Measurements from ENCODE around the gene FRMD8.
A peak's percentile ranks its signal among the peaks of the same experiment; 100 is the strongest.

FRMD8 gene

GRCh38 chr11:65414776-65415498 is 28.5 kb downstream of the FRMD8 start:
- DNase-seq (ENCODE audit: low spot score): no peak

DNA sequence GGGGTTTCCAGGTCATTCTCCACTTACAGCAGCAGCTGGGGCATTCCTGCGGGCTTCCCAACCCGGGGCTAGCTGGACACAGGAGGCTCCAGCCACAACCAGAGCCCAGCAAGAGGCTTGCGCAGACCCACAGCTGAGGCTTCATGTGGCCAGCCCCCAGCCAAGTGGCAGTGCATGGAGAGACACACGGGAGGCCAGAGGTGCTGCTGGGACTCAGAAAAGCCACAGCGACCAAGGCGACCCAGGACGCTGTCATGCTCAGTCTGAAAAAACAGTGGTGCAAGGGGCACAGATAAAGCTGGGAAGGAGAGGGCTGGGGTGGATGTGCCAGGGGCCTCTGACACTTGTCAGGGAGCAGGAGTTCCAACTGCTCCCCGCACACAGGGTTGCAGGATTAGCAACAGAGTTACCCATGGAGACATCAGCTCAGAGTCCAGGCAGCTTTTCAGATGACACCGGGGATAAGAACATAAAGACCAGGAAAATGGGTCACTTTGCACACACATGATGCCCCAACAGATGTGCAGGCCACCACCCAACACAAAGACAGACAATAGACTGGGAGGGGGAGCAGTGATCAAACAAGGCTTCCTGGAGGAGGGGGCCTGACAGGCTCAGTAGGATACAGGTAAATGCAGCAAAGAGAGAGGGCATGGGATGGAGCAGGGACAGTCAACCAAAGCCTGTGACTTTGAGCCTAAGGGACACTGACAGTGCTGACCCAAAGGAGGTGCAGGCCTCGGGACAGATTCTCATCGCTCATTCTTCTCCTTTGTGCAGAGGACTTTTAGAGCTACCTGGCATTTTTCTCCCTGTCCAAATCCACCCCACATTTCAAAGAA is 29.3 kb downstream of the FRMD8 start:
- no peak for DNase-seq (ENCODE audit: low spot score)

DNA sequence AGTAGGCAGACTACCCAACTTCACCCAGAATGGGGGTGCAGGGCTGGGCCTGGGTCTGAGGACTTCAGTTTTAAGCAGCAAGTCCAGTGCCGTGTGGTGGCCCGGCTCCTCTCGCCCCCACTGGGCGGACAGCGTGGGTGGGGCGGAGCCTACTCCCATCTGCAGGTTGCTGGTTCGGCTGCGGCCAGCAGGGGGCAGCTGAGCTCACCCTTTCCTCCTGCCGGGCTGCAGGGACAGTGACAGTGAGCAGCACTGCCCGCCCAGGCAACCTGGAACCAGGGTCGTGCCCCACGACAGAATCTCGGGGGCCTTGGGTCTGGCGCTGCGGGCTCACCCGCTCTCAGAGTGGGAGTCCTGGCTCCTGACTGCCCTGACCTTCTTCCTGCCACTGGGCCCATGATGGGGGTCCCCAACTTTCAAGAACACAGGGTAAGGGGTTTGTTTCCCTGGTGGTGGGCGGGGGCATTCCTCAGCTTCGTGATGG is 29.9 kb downstream of the FRMD8 start:
- peak; percentile 95 for DNase-seq (ENCODE audit: low spot score)

DNA sequence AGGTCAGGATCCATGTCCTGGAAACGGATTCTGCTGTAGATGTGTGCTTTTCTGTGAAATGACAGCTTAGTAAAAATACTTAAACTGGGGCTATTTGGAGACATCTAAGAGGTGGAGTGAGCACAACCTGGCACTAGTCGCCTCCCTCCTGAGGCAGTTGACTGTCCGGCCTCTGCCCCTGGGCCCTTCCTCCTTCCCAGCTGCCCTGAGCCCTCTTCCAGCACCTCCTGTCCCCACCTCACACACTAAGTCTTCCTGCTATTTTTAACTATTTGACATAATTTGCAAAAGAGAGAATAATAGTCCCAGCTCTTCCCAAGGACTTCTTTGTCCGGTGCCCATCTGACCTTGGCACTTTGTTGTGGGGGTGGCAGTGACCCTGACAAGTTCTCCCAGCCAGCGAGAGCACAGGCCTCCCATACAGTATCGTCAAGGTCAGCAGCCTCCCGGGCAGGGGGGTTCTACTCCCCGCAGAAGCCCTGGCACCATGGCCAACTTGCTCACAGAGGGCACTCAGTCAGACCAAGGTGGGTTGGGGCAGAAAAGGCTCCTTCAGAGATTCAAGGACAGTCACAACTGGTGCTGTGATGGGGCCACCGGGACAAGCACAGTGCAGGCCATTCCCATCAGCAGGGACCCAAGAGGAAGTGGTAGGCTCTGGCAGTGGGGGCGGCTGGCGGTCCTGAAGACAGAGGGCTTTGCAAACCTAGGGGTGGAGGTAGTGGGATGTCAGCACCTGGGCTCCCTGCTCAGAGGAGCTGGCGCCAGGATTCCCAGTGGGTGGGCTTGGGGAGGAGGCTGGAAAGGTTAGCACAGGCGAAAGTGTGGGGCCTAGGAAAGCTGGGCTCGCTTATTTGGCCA is 30.6 kb downstream of the FRMD8 start:
- no peak for DNase-seq (ENCODE audit: low spot score)

DNA sequence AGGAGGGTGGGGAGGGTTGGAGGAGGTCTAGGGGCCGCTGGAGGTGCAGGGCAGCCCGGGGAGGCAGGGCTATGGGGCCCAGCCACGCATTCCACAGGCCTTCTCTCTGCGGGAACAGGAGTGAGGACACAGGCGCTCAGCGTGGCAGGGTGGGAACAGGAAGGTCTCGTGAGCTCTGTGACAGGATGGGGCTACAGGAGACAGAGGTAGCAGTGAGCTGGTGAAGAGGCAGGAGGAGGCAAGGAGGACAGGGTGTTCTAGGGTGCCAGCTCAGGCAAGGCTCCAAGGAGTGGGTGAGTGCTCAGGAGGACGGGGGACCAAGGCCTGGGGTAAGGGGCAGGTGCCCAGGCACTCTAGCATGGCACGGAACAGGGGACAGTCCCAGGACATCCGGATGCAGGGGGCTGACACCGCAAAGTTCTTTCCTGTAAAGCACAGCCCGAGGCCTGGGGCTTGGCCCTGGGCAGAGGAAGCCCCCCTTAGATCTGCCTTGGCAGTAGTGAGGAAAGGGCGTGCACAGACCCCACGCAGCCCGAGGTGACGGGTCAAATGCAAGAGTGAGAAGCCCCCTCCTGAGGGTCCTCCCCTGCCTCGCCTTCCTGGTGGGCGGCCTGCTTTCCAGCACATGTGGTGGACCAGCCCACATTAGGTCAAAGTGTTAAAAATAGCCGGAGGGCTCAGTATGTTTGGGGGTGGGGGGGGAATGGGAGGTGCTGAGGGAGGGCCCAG is 31.4 kb downstream of the FRMD8 start:
- peak; percentile 82 for DNase-seq (ENCODE audit: low spot score)

- no peak for DNase-seq (ENCODE audit: low spot score)
Observed at GRCh38 chr11:65418431-65418680, 31.9 kb downstream of the FRMD8 start.

GRCh38 chr11:65418681-65419459 is 32.4 kb downstream of the FRMD8 start:
- DNase-seq (ENCODE audit: low spot score): peak; percentile 90

DNA sequence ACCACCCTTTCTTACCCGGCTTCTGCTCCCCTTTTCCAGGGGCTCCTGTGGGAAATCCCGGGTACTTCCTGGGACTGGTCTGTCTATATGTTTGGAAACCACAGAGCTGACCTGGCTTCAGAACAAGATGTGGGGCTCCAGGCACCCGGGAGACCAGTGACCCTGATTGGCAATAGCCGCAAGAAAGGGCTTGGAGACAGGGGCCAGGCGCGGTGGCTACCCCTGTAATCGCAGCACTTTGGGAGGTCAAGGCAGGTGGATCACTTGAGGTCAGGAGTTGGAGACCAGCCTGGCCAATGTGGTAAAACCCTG is 33.0 kb downstream of the FRMD8 start:
- DNase-seq (ENCODE audit: low spot score): no peak

- peak; percentile 87 for DNase-seq (ENCODE audit: low spot score)
Observed at GRCh38 chr11:65419772-65420481, 33.5 kb downstream of the FRMD8 start.

DNA sequence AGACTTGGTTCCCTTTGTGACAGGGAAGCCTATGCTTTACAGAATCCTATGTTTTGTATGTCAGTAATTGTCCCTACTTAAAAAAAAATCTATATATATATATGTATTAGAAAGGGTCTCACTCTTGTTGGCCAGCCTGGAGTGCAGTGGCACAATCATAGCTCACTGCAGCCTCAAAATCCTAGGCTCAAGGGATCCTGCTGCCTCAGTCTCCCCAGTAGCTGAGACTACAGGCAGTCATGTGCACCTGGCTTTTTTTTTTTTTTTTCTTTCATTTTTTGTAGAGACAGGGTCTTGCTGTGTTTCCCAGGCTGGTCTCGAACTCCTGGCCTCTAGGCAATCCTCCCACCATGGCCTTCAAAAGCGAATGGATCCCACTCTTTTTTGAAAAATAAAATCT is 34.1 kb downstream of the FRMD8 start:
- no peak for DNase-seq (ENCODE audit: low spot score)

- DNase-seq (ENCODE audit: low spot score): peak; percentile 87
Observed at GRCh38 chr11:65420979-65421793, 34.7 kb downstream of the FRMD8 start.

DNA sequence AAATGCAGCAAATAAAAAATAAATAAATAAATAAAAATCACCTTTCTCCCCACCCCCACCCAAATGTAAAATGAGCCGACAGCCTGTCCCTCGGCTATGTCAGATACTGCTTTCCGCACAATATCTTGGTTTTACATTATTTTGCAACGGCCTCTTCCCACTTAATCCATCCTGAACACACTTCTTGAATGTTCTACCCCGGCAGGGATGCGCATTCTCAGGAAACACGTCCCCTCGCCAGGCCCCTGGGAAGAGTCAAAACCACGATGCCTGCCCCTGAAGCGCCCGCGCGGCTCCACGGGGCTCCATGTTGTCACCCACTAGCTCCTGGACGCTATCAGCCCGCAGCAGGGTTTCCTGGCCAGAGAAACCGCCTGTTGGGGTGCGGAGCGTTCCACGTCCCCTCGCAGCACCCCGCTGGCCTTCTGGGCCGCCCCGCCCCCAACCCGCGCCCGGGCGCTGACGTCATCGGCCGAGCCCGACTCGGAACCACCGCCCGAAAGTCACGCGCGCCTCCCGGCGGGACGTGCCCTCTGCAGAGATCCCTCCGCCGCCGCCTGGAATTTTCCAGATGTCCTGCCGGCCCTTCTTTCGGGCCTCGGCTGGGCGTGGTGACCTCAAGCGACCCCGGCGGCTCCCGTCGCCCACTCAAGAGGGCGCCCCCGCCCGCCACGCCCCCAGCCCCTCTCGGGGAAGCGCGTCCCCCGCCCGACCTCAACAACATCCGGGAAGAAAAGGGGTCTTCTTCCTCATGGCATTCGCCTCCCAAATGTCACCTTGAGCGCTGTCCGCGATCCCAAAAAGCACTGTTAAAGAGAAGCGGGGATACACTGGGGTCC is 35.6 kb downstream of the FRMD8 start:
- DNase-seq (ENCODE audit: low spot score): peak; percentile 84

- DNase-seq (ENCODE audit: low spot score): peak; percentile 81
Observed at GRCh38 chr11:65422633-65423515, 36.4 kb downstream of the FRMD8 start, which contains the start of gene NEAT1. TSS of gene NEAT1 (plus strand) at chr11:65422798.

GRCh38 chr11:65423516-65424204 is 37.2 kb downstream of the FRMD8 start:
- no peak for DNase-seq (ENCODE audit: low spot score)

DNA sequence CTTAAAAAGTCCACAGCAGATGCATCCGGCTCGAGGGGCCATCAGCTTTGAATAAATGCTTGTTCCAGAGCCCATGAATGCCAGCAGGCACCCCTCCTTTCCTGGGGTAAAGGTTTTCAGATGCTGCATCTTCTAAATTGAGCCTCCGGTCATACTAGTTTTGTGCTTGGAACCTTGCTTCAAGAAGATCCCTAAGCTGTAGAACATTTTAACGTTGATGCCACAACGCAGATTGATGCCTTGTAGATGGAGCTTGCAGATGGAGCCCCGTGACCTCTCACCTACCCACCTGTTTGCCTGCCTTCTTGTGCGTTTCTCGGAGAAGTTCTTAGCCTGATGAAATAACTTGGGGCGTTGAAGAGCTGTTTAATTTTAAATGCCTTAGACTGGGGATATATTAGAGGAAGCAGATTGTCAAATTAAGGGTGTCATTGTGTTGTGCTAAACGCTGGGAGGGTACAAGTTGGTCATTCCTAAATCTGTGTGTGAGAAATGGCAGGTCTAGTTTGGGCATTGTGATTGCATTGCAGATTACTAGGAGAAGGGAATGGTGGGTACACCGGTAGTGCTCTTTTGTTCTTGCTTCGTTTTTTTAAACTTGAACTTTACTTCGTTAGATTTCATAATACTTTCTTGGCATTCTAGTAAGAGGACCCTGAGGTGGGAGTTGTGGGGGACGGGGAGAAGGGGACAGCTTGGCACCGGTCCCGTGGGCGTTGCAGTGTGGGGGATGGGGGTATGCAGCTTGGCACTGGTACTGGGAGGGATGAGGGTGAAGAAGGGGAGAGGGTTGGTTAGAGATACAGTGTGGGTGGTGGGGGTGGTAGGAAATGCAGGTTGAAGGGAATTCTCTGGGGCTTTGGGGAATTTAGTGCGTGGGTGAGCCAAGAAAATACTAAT is 38.0 kb downstream of the FRMD8 start:
- DNase-seq (ENCODE audit: low spot score): peak; percentile 43
